H4 (cell line): ENCODE data around the gene RPL29. TPM values are rescaled to one million over a fixed set of nuclear protein-coding genes. Genes with fewer than 3 reads are reported as not detected.

Experiments used
- DNase-seq: peaks from one replicate; pipeline ENCODE4 v3.0.0-alpha.2; 2015; ENCODE audit warnings: low spot score
- total RNA-seq: library from RNA; depleted of rRNA; stranded (reverse); fragments of >200 nt; shearing (Covaris generic); gene quantifications from 2 replicates; pipeline ENCODE4 v1.2.3, GENCODE V29; 2014

RPL29 gene
- total RNA-seq, 1 experiment from 2014 or later: 1,313 TPM

DNA sequence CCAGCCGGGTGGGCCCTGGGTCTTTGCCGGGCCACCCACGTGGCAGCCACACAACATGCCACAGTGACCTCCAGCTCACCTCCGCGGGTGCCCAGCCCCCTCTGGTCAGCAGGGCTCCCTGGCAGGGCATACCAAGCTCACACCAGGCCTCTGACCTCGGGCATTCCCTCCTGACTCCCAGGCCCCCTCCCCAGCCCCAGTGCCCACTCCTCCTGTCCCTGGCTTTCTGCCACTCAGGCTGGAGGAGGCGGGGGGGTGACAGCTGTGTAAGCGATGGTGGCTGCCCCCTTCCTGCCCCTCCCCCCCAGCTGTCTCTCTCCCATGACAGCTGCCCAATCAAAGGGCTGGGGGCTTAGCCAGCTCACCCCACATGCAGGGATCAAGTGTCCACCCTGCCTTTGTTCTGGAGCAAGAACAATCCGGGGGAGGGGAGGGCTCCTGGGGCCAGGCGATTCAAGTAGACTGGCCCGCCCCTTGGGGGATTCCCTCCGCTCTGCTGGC, 31.7 kb downstream of the RPL29 start:
- DNase-seq: no peak

- no peak for DNase-seq
Measured at GRCh38 chr3:51962854-51963530, 32.7 kb downstream of the RPL29 start.

- no peak for DNase-seq
Measured at GRCh38 chr3:51961602-51962569, 33.8 kb downstream of the RPL29 start.

DNA sequence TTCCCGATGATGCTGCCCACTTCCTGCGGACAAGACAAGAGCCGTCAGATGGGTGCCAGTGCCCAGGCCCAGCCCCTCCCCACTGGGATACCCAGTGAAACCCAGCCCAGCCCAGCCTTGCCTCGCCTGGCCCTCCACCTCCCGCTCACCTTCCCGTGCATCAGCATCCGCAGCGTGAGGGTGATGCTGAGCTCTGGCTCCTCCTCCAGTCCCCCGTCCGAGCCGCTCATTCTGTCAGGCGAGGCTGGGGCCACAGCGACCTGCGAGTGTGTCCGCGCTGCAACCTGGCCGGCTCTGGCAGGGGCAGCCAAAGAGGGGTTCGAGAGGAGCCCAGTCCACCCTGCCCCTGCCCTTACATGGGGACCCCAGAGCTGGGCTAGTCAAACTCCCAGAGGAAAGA, 34.7 kb downstream of the RPL29 start:
- DNase-seq: no peak

DNA sequence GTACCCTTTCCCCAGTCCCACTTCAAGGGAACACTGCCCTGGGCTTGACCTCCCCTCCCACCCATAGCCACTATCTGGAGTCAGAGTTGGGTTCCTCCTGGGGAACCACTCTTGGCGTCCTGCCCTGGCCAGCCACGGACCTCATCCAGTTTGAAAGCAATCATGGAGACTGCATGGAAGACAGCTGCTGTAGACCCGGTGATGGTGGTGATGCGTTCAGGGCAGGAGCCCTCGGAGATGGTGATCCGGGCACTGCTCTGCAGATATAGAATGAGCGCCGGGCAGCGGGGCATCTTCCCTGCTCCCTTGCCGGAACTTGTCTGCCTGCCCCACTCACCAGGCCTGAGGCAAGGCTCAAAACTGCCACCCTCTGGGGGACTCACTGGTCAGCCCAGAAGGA, 35.3 kb downstream of the RPL29 start:
- DNase-seq: no peak

GRCh38 chr3:51959651-51960050, 36.0 kb downstream of the RPL29 start:
- no peak for DNase-seq

GRCh38 chr3:51958603-51959521, 36.8 kb downstream of the RPL29 start:
- no peak for DNase-seq

DNA sequence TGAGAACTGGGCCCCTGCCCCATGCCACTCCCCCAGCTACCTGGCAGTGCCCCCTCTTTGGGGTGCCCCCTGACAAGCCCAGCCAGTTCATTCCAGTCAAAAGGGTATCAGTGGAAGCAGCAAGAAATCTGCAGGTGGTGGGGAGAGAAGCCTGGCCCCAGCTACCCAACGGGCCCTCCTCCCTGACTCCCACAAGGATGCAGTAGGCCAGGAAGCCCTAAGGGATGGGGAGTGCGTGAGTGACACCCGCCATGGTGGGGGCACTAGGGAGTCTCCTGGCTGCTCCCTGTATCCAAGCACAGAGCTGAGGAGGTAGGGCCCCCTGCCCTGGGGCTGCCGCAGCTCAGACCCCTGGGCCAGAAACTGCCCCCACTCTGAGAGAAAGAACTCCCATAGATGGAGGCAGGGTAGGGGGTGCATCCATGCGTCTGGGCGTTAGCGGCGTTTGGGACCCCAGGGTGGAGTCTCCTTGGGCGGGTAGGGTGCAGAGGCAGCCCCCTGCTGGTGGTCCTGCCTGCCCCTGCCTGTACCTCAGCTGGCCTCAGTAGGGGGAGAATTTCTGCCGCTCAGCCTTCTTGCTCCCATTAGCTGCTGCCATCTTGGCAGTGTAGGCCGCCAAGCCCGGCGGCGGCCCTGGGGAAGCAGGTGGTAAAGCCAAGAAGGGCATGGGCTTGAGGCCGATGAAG, 38.0 kb downstream of the RPL29 start:
- DNase-seq: no peak

GRCh38 chr3:51955893-51956770, 39.6 kb downstream of the RPL29 start:
- no peak for DNase-seq

DNA sequence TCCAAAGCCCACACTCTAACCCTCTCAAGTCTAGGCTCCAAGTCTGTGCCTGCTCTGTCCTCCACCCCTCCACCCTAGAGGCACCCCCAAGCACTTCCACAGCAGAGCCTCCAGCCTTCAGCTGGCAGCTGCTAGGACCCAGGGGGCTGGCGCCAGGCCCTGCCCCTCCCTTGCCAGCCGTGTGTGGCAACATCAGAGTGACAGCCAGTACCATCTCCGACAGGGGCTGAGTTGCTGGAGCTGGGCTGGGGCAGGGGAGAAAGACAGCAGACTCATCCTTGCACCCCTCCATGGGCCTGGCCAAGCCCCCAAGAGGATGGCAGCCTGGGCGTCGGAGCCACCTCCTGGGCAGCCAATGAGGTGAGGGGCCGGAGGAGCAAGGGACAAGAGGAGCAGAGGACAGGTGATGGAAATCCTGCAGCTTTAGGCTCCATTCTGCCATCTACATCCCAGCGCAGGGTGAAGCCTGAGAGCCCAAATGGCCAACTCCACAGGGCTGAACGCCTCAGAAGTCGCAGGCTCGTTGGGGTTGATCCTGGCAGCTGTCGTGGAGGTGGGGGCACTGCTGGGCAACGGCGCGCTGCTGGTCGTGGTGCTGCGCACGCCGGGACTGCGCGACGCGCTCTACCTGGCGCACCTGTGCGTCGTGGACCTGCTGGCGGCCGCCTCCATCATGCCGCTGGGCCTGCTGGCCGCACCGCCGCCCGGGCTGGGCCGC, 40.4 kb downstream of the RPL29 start, which contains the start of gene GPR62:
GPR62 (plus strand) TSS at position 207 of the 718 bp plus-strand sequence; CDS start at position 479, 272 bp downstream.
- no peak for DNase-seq

DNA sequence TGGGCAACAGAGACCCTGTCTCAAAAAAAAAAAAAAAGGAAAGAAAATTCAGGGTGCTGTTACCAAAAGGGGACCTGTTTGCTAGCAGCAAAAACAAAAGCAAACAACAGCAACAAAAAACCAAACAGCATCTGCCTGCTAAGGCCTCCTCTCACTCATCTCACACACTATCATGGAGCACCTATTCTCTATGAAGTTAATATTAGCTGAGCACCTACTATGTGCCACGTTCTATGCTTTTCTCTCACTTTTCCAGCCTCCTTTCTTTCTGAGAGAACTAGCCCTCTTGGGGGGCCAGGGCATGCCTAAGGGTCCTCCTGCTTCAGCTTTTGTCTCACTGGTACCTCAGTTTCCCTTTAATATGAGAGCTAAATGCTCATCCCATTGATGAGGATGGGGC, 41.0 kb downstream of the RPL29 start:
- DNase-seq: no peak

GRCh38 chr3:51954105-51954504, 41.6 kb downstream of the RPL29 start:
- DNase-seq: no peak

DNA sequence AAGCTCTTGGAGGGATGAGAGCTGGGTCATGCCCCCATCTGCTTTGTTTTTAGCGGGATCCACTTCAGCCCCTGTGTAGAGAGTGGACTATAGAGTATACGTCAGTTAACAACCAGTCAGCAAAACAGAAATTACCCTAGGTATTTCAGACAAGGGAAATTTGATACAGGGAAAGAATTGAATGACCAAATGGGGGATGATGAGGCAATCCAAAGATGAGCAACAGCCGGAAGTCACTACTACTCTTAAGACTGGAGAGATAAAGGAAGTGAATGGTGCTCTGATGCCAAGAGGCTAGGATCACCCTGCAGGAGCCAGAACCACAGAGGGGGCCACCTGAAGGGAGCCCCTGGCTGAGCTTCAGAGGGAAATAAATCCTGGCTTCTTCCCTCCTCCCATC, 42.2 kb downstream of the RPL29 start:
- DNase-seq: no peak

DNA sequence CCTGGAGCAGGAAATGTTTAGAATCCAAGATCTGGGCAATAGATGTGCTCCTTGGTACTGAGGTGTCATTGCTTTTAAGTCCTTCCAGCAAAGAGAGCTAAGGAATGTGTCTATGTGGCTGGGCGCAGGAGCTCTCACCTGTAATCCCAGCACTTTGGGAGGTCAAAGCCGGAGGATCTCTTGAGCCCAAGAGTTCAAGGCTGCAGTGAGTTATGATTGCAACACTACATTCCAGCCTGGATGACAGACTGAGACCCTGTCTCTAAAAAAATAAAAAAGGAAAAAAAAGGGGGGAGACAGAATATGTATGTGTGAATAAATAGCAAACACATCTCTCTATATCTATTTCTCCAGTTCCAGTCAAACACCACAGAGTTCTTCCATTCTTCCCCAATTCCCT, 44.8 kb downstream of the RPL29 start:
- no peak for DNase-seq

GRCh38 chr3:51949121-51949520, 46.6 kb downstream of the RPL29 start:
- no peak for DNase-seq

GRCh38 chr3:51948016-51948580, 47.6 kb downstream of the RPL29 start:
- DNase-seq: no peak

GRCh38 chr3:51947215-51947900, 48.3 kb downstream of the RPL29 start:
- DNase-seq: no peak

GRCh38 chr3:51946796-51947195, 48.9 kb downstream of the RPL29 start:
- DNase-seq: no peak
